Type B pancreatic cell (in vitro differentiated cells): ENCODE measurements around the gene NOL4L. TPM values are rescaled to one million over a fixed set of nuclear protein-coding genes. Genes with fewer than 3 reads are reported as not detected.
"Not testable (repeated sequence)": the region's sequence is repeated elsewhere in the genome, so short reads cannot be mapped to it uniquely, and the experiment has no call there.

Experiments
- DNase-seq: peaks from one replicate; pipeline ENCODE4 v3.0.0; 2021; ENCODE audit warnings: mixed read lengths; ENCODE audit not compliant: unreplicated experiment; ENCODE audit errors: extremely low spot score
- H3K27ac Mint-ChIP-seq: 2 replicates; pipeline ENCODE4 v1.8.0; 2021; ENCODE audit warnings: mild to moderate bottlenecking, mixed read lengths
- H3K27me3 Mint-ChIP-seq: 2 replicates; pipeline ENCODE4 v1.8.0; 2021; ENCODE audit warnings: mixed read lengths
- H3K36me3 Mint-ChIP-seq: 2 replicates; pipeline ENCODE4 v1.8.0; 2021; ENCODE audit warnings: mixed read lengths
- H3K4me1 Mint-ChIP-seq: one replicate; pipeline ENCODE4 v1.8.0; 2021; ENCODE audit warnings: mixed read lengths; ENCODE audit not compliant: unreplicated experiment
- H3K4me3 Mint-ChIP-seq: 2 replicates; pipeline ENCODE4 v1.8.0; 2021; ENCODE audit warnings: mild to moderate bottlenecking, mixed read lengths
- H3K9me3 Mint-ChIP-seq: 2 replicates; pipeline ENCODE4 v1.8.0; 2021; ENCODE audit warnings: mixed read lengths
- CTCF ChIP-seq: fragments of 200-600 bp; sonication (generic); conservative IDR thresholded peaks from 2 replicates; pipeline ENCODE4 v1.5.0; 2021; ENCODE audit warnings: antibody characterized with exemption, mild to moderate bottlenecking
- total RNA-seq: library from RNA; stranded (reverse); gene quantifications from 2 replicates; pipeline ENCODE4 v1.2.1, GENCODE V29; 2021; ENCODE audit warnings: low replicate concordance

Gene NOL4L
- total RNA-seq, 1 donor from 2014 or later: 44.5 TPM

- Mint-ChIP-seq H3K27me3 (peaks cover 4% of the 10 kb centered on the region), H3K27ac (no peak overlapping the region), H3K36me3 (no peaks in the 10 kb centered on the region), H3K4me3 (no peak overlapping the region), H3K9me3 (no peaks in the 10 kb centered on the region), H3K4me1 (no peaks in the 10 kb centered on the region)
- TF ChIP-seq CTCF: no peak
- DNase-seq: no peak
Observed at GRCh38 chr20:32597714-32598113, 12.6 kb upstream of the NOL4L start.

DNA sequence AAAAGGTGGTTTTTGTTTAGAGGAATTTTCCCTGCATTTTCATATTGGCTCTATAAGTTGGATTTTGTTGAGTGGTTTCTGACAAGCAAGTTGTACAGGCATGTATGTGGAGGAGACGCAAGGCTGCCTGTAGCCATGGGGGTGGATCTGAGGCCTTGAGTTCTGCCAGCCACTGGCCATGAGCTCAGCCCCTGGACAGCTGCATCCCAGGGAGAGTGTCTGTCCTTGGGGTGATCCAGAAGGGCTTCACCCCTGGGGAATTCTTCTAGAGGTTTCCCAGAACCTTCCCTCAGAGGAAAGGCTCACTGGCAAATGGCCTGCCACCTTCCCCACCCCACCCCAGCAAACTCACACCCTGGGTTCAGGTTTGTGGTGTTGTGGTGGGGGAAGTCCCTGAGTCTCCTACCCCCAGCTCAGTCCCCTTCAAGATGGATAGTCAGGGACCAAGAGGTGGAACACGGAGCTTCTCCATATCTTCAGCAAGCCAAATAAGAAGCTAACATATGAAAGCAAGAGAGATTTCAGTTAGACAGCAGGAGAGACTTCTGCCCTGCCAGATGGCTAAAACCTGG lies 11.6 kb upstream of the NOL4L start:
- Mint-ChIP-seq H3K27me3 (peaks cover 4% of the 10 kb centered on the region), H3K36me3 (no peaks in the 10 kb centered on the region)

GRCh38 chr20:32595143-32595542 lies 10.0 kb upstream of the NOL4L start:
- Mint-ChIP-seq H3K27me3 (peaks cover 9% of the 10 kb centered on the region), H3K36me3 (no peaks in the 10 kb centered on the region), H3K27ac (no peak overlapping the region), H3K9me3 (no peaks in the 10 kb centered on the region), H3K4me1 (no peaks in the 10 kb centered on the region), H3K4me3 (no peak overlapping the region)
- no peak for DNase-seq
- TF ChIP-seq CTCF: no peak

More for the DNA sequence above, 11.6 kb upstream of the NOL4L start:
- Mint-ChIP-seq H3K9me3 (no peaks in the 10 kb centered on the region), H3K4me1 (no peaks in the 10 kb centered on the region), H3K27ac (no peak overlapping the region), H3K4me3 (no peak overlapping the region)
- DNase-seq: no peak
- TF ChIP-seq CTCF: no peak

DNA sequence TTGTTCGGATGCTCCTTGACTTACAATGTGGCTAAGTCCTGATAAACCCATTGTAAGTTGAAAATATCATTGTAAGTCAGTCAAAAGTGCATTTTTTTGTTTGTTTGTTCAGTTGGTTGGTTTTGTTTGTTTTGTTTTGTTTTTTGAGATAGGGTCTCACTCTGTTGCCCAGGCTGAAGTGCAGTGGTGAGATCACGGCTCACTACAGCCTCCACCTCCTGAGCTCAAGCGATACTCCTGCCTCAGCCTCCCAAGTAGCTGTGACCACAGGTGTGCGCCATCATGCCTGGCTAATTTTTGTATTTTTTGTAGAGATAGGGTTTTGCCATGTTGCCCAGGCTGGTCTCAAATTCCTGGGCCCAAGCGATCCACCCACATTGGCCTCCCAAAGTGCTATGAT lies 9.5 kb upstream of the NOL4L start:
- DNase-seq, H3K9me3 Mint-ChIP-seq, H3K27ac Mint-ChIP-seq, H3K36me3 Mint-ChIP-seq, H3K4me3 Mint-ChIP-seq, H3K27me3 Mint-ChIP-seq, H3K4me1 Mint-ChIP-seq: not testable (repeated sequence)

- Mint-ChIP-seq H3K27ac (no peak overlapping the region), H3K36me3 (no peaks in the 10 kb centered on the region), H3K4me1 (no peaks in the 10 kb centered on the region), H3K9me3 (no peaks in the 10 kb centered on the region), H3K4me3 (no peak overlapping the region), H3K27me3 (peaks cover 9% of the 10 kb centered on the region)
- no peak for TF ChIP-seq CTCF
- no peak for DNase-seq
Observed at GRCh38 chr20:32594204-32594603, 9.1 kb upstream of the NOL4L start.

DNA sequence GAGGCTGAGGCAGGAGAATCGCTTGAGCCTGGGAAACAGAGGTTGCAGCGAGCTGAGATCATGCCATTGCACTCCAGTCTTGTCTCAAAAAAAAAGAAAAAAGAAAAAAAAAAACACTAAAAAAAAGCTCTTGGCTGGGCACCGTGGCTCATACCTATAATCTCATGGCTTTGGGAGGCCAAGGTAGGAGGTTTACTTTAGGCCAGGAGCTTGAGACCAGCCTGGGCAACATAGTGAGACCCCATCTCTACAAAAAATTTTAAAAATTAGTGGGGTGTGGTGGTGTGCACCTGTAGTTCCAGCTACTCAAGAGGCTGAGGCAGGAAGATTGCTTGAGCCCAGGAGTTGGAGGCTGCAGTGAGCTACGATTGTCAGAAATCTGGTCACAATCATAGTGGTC lies 7.5 kb upstream of the NOL4L start:
- not testable (repeated sequence) for H3K4me3 Mint-ChIP-seq, DNase-seq, H3K27ac Mint-ChIP-seq, H3K4me1 Mint-ChIP-seq, H3K9me3 Mint-ChIP-seq, H3K36me3 Mint-ChIP-seq
- peaks cover 16% of the 10 kb centered on the region for H3K27me3 Mint-ChIP-seq

DNA sequence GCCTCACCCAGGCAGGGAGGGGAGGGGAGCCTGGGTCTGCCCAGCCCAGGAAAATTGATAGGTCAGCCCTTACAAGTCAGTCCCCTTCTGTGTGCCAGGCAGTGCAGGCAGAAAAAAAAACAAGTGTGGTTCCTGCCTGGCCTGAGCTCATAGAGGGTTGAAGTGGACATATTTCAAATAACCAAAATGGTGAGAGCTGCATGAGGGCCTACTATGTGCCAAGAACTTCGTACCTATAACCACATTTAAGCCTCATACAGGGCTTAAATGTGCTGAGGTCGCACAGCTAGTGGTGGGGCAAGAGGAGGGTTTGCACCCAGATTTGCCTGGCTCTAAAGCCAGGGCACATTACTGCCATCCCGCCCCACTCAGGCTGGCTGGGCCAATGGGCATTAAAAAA lies 6.9 kb upstream of the NOL4L start:
- Mint-ChIP-seq H3K9me3 (no peaks in the 10 kb centered on the region), H3K27ac (no peak overlapping the region), H3K27me3 (peaks cover 22% of the 10 kb centered on the region), H3K4me3 (no peak overlapping the region), H3K36me3 (no peaks in the 10 kb centered on the region), H3K4me1 (no peaks in the 10 kb centered on the region)
- TF ChIP-seq CTCF: no peak
- DNase-seq: no peak
